B cell (primary cell): ENCODE results near the gene G6PD. TPM values are rescaled to one million over a fixed set of nuclear protein-coding genes. Genes with fewer than 3 reads are reported as not detected.

Experiments
- ATAC-seq: fragments of 200-7000 bp; cut with Tn5 transposase; one replicate; pipeline ENCODE4 v1.10.0; 2021; ENCODE audit warnings: low read depth, mild to moderate bottlenecking, moderate number of reproducible peaks, moderate library complexity
- CTCF ChIA-PET: fragments of 350-600 bp; sonication (Branson Sonifier 250); formaldehyde crosslinking; loops from one replicate; lab custom pipeline; 2021; ENCODE audit warnings: antibody characterized with exemption, inconsistent platforms; lab: Charles Lee
- POLR2A ChIA-PET: fragments of 350-600 bp; sonication (Branson Sonifier 250); formaldehyde crosslinking; loops from one replicate; lab custom pipeline; 2021; ENCODE audit warnings: antibody characterized with exemption; lab: Charles Lee
- DNase-seq: peaks from one replicate; pipeline ENCODE4 v3.0.0; 2013
- H2AFZ ChIP-seq: 2 replicates; pipeline ENCODE4 v1.6.1; 2012; ENCODE audit warnings: mild to moderate bottlenecking, low read depth, low read length; ENCODE audit not compliant: insufficient read depth, poor library complexity, severe bottlenecking
- H3K27ac ChIP-seq, 2 donors: 1 replicate in 1 of 2; 2 replicates in 1 of 2; pipeline ENCODE4 v1.5.1; 2012 to 2013; ENCODE audit warnings: low read length in 2 of 2, mild to moderate bottlenecking in 2 of 2, moderate library complexity in 1 of 2
- H3K27me3 ChIP-seq, 4 experiments: fragments of 200-600 bp in 1 of 4; sonication (generic) in 1 of 4; replicated peaks in 1 of 4; 1 replicate in 2 of 4; 2 replicates in 2 of 4; pipeline versions ENCODE4 v1.6.1 to v1.7.0; 2013 to 2016; ENCODE audit warnings: low read length in 3 of 4, mild to moderate bottlenecking in 2 of 4, mixed read lengths in 1 of 4, moderate library complexity in 1 of 4; ENCODE audit not compliant: insufficient read depth in 4 of 4, control insufficient read depth in 3 of 4; ENCODE audit errors: control extremely low read depth in 1 of 4
- H3K36me3 ChIP-seq, 2 experiments: replicated peaks in 1 of 2; 1 replicate in 1 of 2; 2 replicates in 1 of 2; pipeline versions ENCODE4 v1.6.1 to v1.7.1; 2013; ENCODE audit warnings: low read length in 1 of 2; ENCODE audit not compliant: insufficient read depth in 2 of 2, control insufficient read depth in 1 of 2; ENCODE audit errors: control extremely low read depth in 1 of 2, extremely low read depth in 1 of 2
- H3K4me1 ChIP-seq, 2 donors: fragments of 200-600 bp in 1 of 2; sonication (generic) in 1 of 2; 1 replicate in 1 of 2; 2 replicates in 1 of 2; pipeline versions ENCODE4 v1.5.1 to v1.6.1; 2013 to 2017; ENCODE audit warnings: low read length in 2 of 2; ENCODE audit not compliant: control insufficient read depth in 2 of 2, insufficient read depth in 2 of 2
- H3K4me2 ChIP-seq: replicated peaks from 2 replicates; pipeline ENCODE3; 2012; ENCODE audit warnings: mild to moderate bottlenecking, low read depth, low read length; ENCODE audit not compliant: poor library complexity, severe bottlenecking
- H3K4me3 ChIP-seq, 5 experiments: fragments of 200-600 bp in 1 of 5; sonication (generic) in 1 of 5; 1 replicate in 3 of 5; 2 replicates in 2 of 5; pipeline versions ENCODE4 v1.5.1 to v1.7.0; 2011 to 2016; ENCODE audit warnings: low read length in 4 of 5, mild to moderate bottlenecking in 4 of 5, low read depth in 2 of 5, control low read depth in 1 of 5, moderate library complexity in 1 of 5; ENCODE audit not compliant: insufficient read depth in 1 of 5; ENCODE audit errors: control extremely low read depth in 1 of 5, extremely low read depth in 1 of 5
- H3K79me2 ChIP-seq: fragments of 200-600 bp; sonication (generic); one replicate; pipeline ENCODE4 v1.6.0; 2016; ENCODE audit warnings: low read length; ENCODE audit not compliant: control insufficient read depth, insufficient read depth
- H3K9ac ChIP-seq: fragments of 200-600 bp; sonication (generic); 2 replicates; pipeline ENCODE4 v1.6.1; 2017; ENCODE audit warnings: mild to moderate bottlenecking, low read length, moderate library complexity
- H3K9me3 ChIP-seq, 3 donors: one replicate each; pipeline versions ENCODE4 v1.6.1 to v1.7.1; 2013; ENCODE audit warnings: low read length in 2 of 3; ENCODE audit not compliant: control insufficient read depth in 2 of 3, insufficient read depth in 1 of 3; ENCODE audit errors: control extremely low read depth in 1 of 3
- H4K20me1 ChIP-seq: 2 replicates; pipeline ENCODE4 v1.6.0; 2012; ENCODE audit warnings: mild to moderate bottlenecking, low read length; ENCODE audit not compliant: insufficient read depth, control insufficient read depth, poor library complexity, severe bottlenecking
- H3K27ac Mint-ChIP-seq: one replicate; pipeline ENCODE4 v1.8.0; 2021; ENCODE audit warnings: mixed read lengths
- H3K27me3 Mint-ChIP-seq: one replicate; pipeline ENCODE4 v1.8.0; 2021; ENCODE audit warnings: mixed read lengths
- H3K4me1 Mint-ChIP-seq: one replicate; pipeline ENCODE4 v1.8.0; 2021; ENCODE audit warnings: mixed read lengths
- H3K4me3 Mint-ChIP-seq: one replicate; pipeline ENCODE4 v1.8.0; 2021; ENCODE audit warnings: mixed read lengths
- H3K9me3 Mint-ChIP-seq: one replicate; pipeline ENCODE4 v1.8.0; 2022; ENCODE audit warnings: mixed read lengths; ENCODE audit not compliant: insufficient read depth
- CTCF ChIP-seq: fragments of 200-600 bp; IDR thresholded peaks from one replicate; pipeline ENCODE4 v1.8.0; 2022; ENCODE audit warnings: antibody characterized with exemption, mild to moderate bottlenecking
- EZH2 ChIP-seq: IDR thresholded peaks from 2 replicates; pipeline ENCODE4 v1.6.1; 2012; ENCODE audit warnings: borderline replicate concordance, low read depth, mild to moderate bottlenecking, moderate library complexity, low read length; ENCODE audit not compliant: insufficient read depth, poor library complexity, severe bottlenecking
- WGBS: methylation state at CpG from one replicate; pipeline ENCODE4 v1.1.5; 2013; ENCODE audit warnings: missing lambda C conversion rate; ENCODE audit not compliant: insufficient coverage; 5-methylcytosine and 5-hydroxymethylcytosine counted together
- intact Hi-C: fragments of 100-400 bp; cut with micrococcal nuclease; formaldehyde crosslinking; loops from one replicate; pipeline ENCODE4 v1.10.0; 2022
- polyA plus RNA-seq: library from polyadenylated mRNA; depleted of rRNA; stranded (reverse); fragments of >200 nt; gene quantifications from 2 replicates; pipeline ENCODE4 v1.2.3, GENCODE V29; 2012
- total RNA-seq, 2 donors: library from RNA; stranded (reverse); fragments of 120-200 nt in 1 of 2; gene quantifications; 1 replicate in 1 of 2; 2 replicates in 1 of 2; pipeline versions ENCODE4 v1.2.3 to v1.2.4, GENCODE V29; 2013 to 2022

The G6PD gene
- total and polyA plus RNA-seq, 2 donors (not counting 1 experiment from before 2014, with no cell fraction given): 61.2 to 64.4 TPM

- H3K27ac ChIP-seq: peak overlapping the region; percentile 63 to 78
- 0% methylated on average over 11 of the region's 19 CpGs for WGBS
- TF ChIP-seq EZH2 (no peak), CTCF (no peak)
- H3K9me3 Mint-ChIP-seq: no peaks in the 10 kb centered on the region
- POLR2A ChIA-PET: interaction anchor here (0.7 to 1.8 kb wide), 7 partner anchors 12 to 563 kb away, joined by 3 to 13 read pairs (median 6); partner anchors contain the start of genes FAM3A and RPL10
- peak overlapping the region in 4 of 5 experiments; percentile 53 to 65 (median 60) for H3K4me3 ChIP-seq
- peaks cover 0 to 5% of the 10 kb centered on the region in 2 experiments for H3K36me3 ChIP-seq
- peak overlapping the region; percentile 80 for H3K4me2 ChIP-seq
- no peaks in the 10 kb centered on the region for H4K20me1 ChIP-seq
- intact Hi-C loops: loop anchor here (1.0 to 5.0 kb wide), 5 partner anchors 11 to 93 kb away; partner anchors contain the start of genes FAM3A, LAGE3, PLXNA3 and RPL10
- H3K79me2 ChIP-seq: peaks cover 6% of the 10 kb centered on the region
- no peaks in the 10 kb centered on the region for H3K27me3 ChIP-seq
- peak overlapping the region; percentile 74 for H2AFZ ChIP-seq
- CTCF ChIA-PET: interaction anchor here (1.0 to 1.9 kb wide), 8 partner anchors 8 to 116 kb away, joined by 3 to 11 read pairs (median 4); partner anchors contain the start of genes PLXNA3, RPL10 and TAFAZZIN
- ATAC-seq (peak; percentile 1), DNase-seq (no peak)
- peak overlapping the region; percentile 89 for H3K27ac Mint-ChIP-seq
- no peaks in the 10 kb centered on the region for H3K27me3 Mint-ChIP-seq
- H3K9me3 ChIP-seq: no peaks in the 10 kb centered on the region
- H3K9ac ChIP-seq: peak overlapping the region; percentile 67
- peaks cover 17% of the 10 kb centered on the region for H3K4me1 Mint-ChIP-seq
- H3K4me3 Mint-ChIP-seq: peak overlapping the region; percentile 89
- H3K4me1 ChIP-seq: peaks cover 5 to 39% of the 10 kb centered on the region in 2 donors
Observed at GRCh38 chrX:154490021-154490413, 56.6 kb downstream of the G6PD start.

GRCh38 chrX:154489182-154489581, 57.5 kb downstream of the G6PD start:
- Histone ChIP-seq H3K27me3 (no peaks in the 10 kb centered on the region), H2AFZ (no peak overlapping the region), H3K79me2 (peaks cover 14% of the 10 kb centered on the region), H3K4me3 (no peak overlapping the region), H3K27ac (no peak overlapping the region), H3K4me1 (peaks cover 5 to 42% of the 10 kb centered on the region in 2 donors), H3K9me3 (no peaks in the 10 kb centered on the region), H4K20me1 (no peaks in the 10 kb centered on the region), H3K4me2 (peak overlapping the region; percentile 80), H3K9ac (no peak overlapping the region), H3K36me3 (peaks cover 0 to 9% of the 10 kb centered on the region in 2 experiments)
- WGBS: no CpG with 5 or more reads among the region's 4 CpGs
- Mint-ChIP-seq H3K27ac (peak overlapping the region; percentile 89), H3K4me3 (peak overlapping the region; percentile 89), H3K4me1 (peaks cover 17% of the 10 kb centered on the region), H3K9me3 (no peaks in the 10 kb centered on the region), H3K27me3 (no peaks in the 10 kb centered on the region)
- DNase-seq (no peak), ATAC-seq (no peak)
- POLR2A ChIA-PET: interaction anchor here (0.5 to 1.8 kb wide), 4 partner anchors 11 to 594 kb away, joined by 5 to 11 read pairs (median 6); partner anchors contain the start of gene RPL10
- CTCF ChIA-PET: interaction anchor here (1.0 to 1.9 kb wide), 4 partner anchors 9 to 90 kb away, joined by 3 to 8 read pairs (median 5); partner anchors contain the start of genes PLXNA3 and TAFAZZIN
- TF ChIP-seq EZH2 (no peak), CTCF (no peak)
- intact Hi-C loops: no loop called here
